HG02642 (cell line): ENCODE measurements around the gene KCNH2.

Experiments
- ATAC-seq: cut with Tn5 transposase; IDR thresholded peaks from one replicate; pipeline ENCODE4 v1.9.1; 2021; ENCODE audit warnings: mild to moderate bottlenecking; ENCODE audit not compliant: unreplicated experiment, poor library complexity

KCNH2 gene

DNA sequence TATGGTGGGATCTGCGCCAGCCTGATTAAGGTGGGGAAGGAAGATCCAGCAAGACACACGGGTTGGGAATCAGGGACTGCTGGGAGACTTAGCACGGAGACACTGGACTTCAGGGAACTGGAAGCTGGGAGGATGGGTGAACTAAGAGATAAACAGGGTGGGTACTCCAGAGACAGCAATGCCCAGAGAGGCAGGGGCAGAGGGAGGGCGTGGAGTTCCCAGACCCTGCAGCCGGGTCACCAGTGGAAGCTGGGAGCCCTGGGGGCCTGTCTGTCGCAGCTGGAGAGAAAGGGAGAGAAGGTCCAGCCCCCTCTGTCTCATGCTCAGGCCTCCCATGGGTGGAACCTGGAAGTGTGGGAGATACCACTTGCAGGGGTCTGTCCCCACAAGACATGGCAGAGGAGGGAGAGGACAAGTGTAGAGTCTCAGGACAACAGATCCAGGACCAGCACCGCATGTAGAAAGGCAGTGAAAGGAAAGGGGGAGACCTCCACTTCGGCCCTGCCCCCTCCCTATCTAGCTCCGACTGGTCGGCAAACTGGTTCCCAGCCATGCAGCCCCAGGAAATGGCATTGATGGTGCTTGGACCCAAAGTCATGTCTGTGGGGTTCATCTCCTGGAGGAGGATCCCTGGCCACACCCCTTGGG lies 81.4 kb downstream of the KCNH2 start:
- ATAC-seq, result no peak

DNA sequence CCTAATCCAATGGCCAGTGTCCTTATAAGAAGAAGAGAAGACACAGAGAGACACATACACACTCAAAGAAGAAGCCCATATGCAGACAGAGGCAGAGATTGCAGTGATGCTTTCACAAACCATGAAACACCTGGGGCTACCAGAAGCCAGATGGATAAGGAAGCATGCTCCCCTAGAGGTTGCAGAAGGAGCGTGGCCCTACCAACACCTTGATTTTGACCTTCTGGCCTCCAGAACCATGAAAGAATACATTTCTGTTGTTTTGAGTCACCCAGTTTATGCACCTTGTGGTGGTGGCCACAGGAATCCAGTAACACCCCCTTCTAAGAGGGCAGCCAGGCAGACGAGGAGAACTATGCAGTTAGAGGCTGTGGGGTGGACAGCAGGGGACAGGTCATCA lies 82.3 kb downstream of the KCNH2 start:
- ATAC-seq, result no peak
